ENCODE data around the gene OSGEP.

DNA sequence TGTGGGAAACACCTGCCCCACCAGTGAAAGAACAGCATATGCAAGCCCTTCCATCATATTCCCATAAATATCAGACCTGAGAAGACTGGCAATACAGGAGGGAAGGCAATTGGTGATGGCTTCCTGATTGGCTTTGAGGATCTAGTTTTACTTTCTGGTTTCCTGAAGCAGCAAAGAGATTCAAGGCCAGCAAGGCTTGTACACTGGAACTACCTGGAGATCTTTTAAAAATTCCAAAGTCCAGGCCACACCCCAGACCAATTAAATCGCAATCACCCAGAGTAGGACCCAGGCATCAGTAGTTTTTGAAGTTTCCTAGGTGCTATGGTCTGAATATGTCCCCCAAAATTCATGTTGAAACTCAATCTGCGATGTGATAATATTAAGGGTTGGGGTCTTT is 38.4 kb downstream of the OSGEP start:
- TF ChIP-seq, protein P1, sequence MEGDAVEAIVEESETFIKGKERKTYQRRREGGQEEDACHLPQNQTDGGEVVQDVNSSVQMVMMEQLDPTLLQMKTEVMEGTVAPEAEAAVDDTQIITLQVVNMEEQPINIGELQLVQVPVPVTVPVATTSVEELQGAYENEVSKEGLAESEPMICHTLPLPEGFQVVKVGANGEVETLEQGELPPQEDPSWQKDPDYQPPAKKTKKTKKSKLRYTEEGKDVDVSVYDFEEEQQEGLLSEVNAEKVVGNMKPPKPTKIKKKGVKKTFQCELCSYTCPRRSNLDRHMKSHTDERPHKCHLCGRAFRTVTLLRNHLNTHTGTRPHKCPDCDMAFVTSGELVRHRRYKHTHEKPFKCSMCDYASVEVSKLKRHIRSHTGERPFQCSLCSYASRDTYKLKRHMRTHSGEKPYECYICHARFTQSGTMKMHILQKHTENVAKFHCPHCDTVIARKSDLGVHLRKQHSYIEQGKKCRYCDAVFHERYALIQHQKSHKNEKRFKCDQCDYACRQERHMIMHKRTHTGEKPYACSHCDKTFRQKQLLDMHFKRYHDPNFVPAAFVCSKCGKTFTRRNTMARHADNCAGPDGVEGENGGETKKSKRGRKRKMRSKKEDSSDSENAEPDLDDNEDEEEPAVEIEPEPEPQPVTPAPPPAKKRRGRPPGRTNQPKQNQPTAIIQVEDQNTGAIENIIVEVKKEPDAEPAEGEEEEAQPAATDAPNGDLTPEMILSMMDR (IDR thresholded peaks at IDR 0.05), result no peak
- TF ChIP-seq POLR2A (IDR thresholded peaks at IDR 0.05), result no peak

Data from body of pancreas (tissue), 4 donors.